ENCODE data around the gene MMP15.

DNA sequence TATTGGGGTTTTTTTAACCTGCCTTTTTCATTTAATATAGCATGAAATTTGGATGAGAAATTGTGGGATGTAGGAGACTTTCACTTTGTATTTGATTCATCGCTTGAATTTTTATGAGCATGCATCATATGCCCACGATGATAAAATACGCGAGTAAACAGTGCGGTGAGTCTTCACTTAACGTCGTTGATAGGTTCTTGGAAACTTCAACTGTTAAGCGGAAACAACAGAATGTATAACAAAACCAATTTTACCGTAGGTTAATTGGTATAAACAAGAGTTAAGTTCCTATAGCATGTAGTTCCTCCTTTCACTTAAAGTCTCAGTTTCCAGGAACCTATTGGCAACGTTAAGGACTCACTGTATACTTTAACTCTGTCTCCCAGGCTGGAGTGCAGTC lies 28.7 kb downstream of the MMP15 start:
- TF ChIP-seq, protein P1, sequence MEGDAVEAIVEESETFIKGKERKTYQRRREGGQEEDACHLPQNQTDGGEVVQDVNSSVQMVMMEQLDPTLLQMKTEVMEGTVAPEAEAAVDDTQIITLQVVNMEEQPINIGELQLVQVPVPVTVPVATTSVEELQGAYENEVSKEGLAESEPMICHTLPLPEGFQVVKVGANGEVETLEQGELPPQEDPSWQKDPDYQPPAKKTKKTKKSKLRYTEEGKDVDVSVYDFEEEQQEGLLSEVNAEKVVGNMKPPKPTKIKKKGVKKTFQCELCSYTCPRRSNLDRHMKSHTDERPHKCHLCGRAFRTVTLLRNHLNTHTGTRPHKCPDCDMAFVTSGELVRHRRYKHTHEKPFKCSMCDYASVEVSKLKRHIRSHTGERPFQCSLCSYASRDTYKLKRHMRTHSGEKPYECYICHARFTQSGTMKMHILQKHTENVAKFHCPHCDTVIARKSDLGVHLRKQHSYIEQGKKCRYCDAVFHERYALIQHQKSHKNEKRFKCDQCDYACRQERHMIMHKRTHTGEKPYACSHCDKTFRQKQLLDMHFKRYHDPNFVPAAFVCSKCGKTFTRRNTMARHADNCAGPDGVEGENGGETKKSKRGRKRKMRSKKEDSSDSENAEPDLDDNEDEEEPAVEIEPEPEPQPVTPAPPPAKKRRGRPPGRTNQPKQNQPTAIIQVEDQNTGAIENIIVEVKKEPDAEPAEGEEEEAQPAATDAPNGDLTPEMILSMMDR (IDR thresholded peaks at IDR 0.05; ENCODE audit: borderline replicate concordance, extremely low read depth, low read length, poor library complexity, severe bottlenecking): no peak
- no peak for TF ChIP-seq EZH2 (IDR thresholded peaks at IDR 0.05; ENCODE audit: borderline replicate concordance, low read depth, low read length, severe bottlenecking)

Data from DND-41 (cell line).